SU-DHL-6 (cell line): ENCODE measurements around the gene USH1C.

Experiments used
- H2AFZ ChIP-seq: fragments of 200-600 bp; sonication (generic); 2 replicates; pipeline ENCODE4 v1.6.1; 2014; ENCODE audit warnings: low read depth, mild to moderate bottlenecking, moderate library complexity, mixed read lengths, antibody characterized with exemption, low read length; ENCODE audit not compliant: severe bottlenecking
- H3F3A ChIP-seq: fragments of 200-600 bp; shearing (Covaris generic); 2 replicates; pipeline ENCODE4 v1.6.0; 2016; ENCODE audit warnings: antibody characterized with exemption, mild to moderate bottlenecking; ENCODE audit not compliant: insufficient read depth
- H3K27ac ChIP-seq: fragments of 200-600 bp; sonication (generic); 2 replicates; pipeline ENCODE4 v1.5.1; 2016; ENCODE audit warnings: low read depth, mild to moderate bottlenecking, low read length, moderate library complexity, mixed read lengths
- H3K27me3 ChIP-seq: fragments of 200-600 bp; sonication (generic), shearing (Covaris generic); 2 replicates; pipeline ENCODE4 v1.6.0; 2014; ENCODE audit warnings: mild to moderate bottlenecking, low read length
- H3K36me3 ChIP-seq: fragments of 200-600 bp; sonication (generic); 2 replicates; pipeline ENCODE4 v1.6.1; 2014; ENCODE audit warnings: mild to moderate bottlenecking, low read length, mixed read lengths
- H3K4me2 ChIP-seq: fragments of 300-600, 200-600 bp; shearing (Covaris generic), sonication (generic); 2 replicates; pipeline ENCODE4 v1.6.0; 2014; ENCODE audit warnings: low read length, low read depth, mild to moderate bottlenecking; ENCODE audit not compliant: poor library complexity, severe bottlenecking
- H3K4me3 ChIP-seq: fragments of 200-600 bp; sonication (generic); 2 replicates; pipeline ENCODE4 v1.5.1; 2014; ENCODE audit warnings: antibody characterized with exemption, low read length, mild to moderate bottlenecking, mixed read lengths; ENCODE audit not compliant: insufficient read depth, poor library complexity, severe bottlenecking
- H3K79me2 ChIP-seq: fragments of 200-600 bp; sonication (generic); 2 replicates; pipeline ENCODE4 v1.6.1; 2014; ENCODE audit warnings: mild to moderate bottlenecking, low read length, moderate library complexity; ENCODE audit not compliant: insufficient read depth
- H3K9ac ChIP-seq: fragments of 200-600 bp; sonication (generic); 2 replicates; pipeline ENCODE4 v1.7.0; 2014; ENCODE audit warnings: mild to moderate bottlenecking, low read length
- H3K9me2 ChIP-seq: fragments of 200-600 bp; sonication (generic); replicated peaks from 2 replicates; pipeline ENCODE4 v1.6.1; 2014; ENCODE audit warnings: low read length; ENCODE audit not compliant: insufficient read depth
- H3K9me3 ChIP-seq: fragments of 200-600 bp; sonication (generic); 2 replicates; pipeline ENCODE4 v1.6.1; 2014; ENCODE audit warnings: low read length, mixed read lengths; ENCODE audit not compliant: insufficient read depth
- H4K20me1 ChIP-seq: fragments of 200-600 bp; sonication (generic); 2 replicates; pipeline ENCODE4 v1.6.1; 2014; ENCODE audit warnings: low read depth, mild to moderate bottlenecking, antibody characterized with exemption, low read length, moderate library complexity, mixed read lengths
- EZH2phosphoT487 ChIP-seq: fragments of 200-600 bp; sonication (generic), shearing (Covaris generic); conservative IDR thresholded peaks from 2 replicates; pipeline ENCODE4 v1.6.1; 2018; ENCODE audit warnings: mild to moderate bottlenecking, antibody characterized with exemption, low read length, moderate library complexity, mixed read lengths
- TF ChIP-seq, protein P1 (sequence below): fragments of 200-600 bp; sonication (generic); IDR thresholded peaks from one replicate; pipeline ENCODE4 v1.5.1; 2017; ENCODE audit warnings: antibody characterized with exemption, mild to moderate bottlenecking, low read length, moderate library complexity; ENCODE audit not compliant: insufficient read depth, poor library complexity, severe bottlenecking

USH1C gene

DNA sequence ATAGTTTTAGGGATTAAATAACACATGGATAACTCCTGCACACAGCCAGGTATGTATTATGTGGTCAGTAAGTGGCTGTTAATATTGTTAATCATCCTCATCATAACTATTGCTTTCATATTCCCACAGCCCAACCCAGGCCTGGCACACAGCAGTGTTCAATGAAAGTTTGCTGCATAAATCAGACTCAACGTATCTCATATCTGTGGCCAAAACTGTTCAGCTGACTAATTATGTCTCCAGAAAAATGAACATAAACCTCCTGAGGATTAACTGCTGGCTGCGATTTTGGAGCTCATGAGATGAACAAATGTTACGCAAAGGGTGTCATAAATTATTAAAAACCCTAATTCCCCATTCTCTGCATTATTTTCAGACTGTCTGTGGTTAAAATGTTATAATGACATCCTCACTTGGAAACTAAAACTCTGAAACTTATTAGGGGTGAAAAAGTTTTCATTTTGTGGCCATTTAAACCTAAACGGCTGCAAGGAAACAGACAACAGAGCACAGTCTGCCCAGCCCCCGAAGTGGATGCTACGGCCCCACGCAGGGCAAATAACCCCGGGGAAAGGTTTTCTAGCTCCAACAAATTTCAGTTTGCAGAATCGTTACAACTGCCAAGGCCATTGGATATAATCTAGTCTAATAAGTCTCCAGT lies 84.8 kb downstream of the USH1C start:
- Histone ChIP-seq H2AFZ (no peak overlapping the region), H3K27ac (no peak overlapping the region), H3K9ac (no peak overlapping the region), H3K4me3 (no peak overlapping the region), H3K9me3 (no peaks in the 10 kb centered on the region), H3K9me2 (no peaks in the 10 kb centered on the region), H3K79me2 (no peaks in the 10 kb centered on the region), H3K4me2 (no peak overlapping the region), H3K27me3 (no peaks in the 10 kb centered on the region; the same call in 1 of the 2 replicates), H4K20me1 (no peaks in the 10 kb centered on the region), H3K36me3 (no peaks in the 10 kb centered on the region), H3F3A (no peaks in the 10 kb centered on the region)
- TF ChIP-seq EZH2phosphoT487: no peak

DNA sequence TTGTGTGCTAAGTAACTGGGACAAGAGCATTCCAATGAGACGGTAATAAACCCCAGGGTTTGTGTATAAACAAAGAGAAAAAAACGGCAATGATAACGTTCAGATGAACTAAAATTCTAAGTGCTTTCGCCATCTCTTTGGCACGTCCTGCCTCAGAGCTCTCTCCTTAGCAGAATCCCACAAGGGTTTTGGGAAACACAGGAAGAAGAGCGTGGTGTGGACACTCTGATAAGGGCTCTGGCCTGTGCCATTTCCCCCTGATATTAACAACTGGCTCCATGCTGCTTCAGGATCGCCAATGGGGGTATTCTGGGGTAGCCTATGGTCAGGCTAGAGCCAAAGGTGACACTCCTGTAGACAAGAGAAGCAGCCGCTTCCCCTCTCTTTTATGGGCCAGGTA lies 85.9 kb downstream of the USH1C start:
- no peaks in the 10 kb centered on the region for H3F3A ChIP-seq
- no peak overlapping the region for H3K4me2 ChIP-seq
- no peaks in the 10 kb centered on the region for H3K36me3 ChIP-seq
- no peak overlapping the region for H2AFZ ChIP-seq
- TF ChIP-seq, protein P1, sequence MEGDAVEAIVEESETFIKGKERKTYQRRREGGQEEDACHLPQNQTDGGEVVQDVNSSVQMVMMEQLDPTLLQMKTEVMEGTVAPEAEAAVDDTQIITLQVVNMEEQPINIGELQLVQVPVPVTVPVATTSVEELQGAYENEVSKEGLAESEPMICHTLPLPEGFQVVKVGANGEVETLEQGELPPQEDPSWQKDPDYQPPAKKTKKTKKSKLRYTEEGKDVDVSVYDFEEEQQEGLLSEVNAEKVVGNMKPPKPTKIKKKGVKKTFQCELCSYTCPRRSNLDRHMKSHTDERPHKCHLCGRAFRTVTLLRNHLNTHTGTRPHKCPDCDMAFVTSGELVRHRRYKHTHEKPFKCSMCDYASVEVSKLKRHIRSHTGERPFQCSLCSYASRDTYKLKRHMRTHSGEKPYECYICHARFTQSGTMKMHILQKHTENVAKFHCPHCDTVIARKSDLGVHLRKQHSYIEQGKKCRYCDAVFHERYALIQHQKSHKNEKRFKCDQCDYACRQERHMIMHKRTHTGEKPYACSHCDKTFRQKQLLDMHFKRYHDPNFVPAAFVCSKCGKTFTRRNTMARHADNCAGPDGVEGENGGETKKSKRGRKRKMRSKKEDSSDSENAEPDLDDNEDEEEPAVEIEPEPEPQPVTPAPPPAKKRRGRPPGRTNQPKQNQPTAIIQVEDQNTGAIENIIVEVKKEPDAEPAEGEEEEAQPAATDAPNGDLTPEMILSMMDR: no peak
- TF ChIP-seq EZH2phosphoT487: no peak
- no peaks in the 10 kb centered on the region; the same call in 1 of the 2 replicates for H3K27me3 ChIP-seq
- H3K9ac ChIP-seq: no peak overlapping the region
- no peaks in the 10 kb centered on the region for H3K79me2 ChIP-seq
- no peaks in the 10 kb centered on the region for H3K9me2 ChIP-seq
- no peaks in the 10 kb centered on the region for H3K9me3 ChIP-seq
- no peak overlapping the region for H3K27ac ChIP-seq
- no peaks in the 10 kb centered on the region for H4K20me1 ChIP-seq
- no peak overlapping the region for H3K4me3 ChIP-seq

DNA sequence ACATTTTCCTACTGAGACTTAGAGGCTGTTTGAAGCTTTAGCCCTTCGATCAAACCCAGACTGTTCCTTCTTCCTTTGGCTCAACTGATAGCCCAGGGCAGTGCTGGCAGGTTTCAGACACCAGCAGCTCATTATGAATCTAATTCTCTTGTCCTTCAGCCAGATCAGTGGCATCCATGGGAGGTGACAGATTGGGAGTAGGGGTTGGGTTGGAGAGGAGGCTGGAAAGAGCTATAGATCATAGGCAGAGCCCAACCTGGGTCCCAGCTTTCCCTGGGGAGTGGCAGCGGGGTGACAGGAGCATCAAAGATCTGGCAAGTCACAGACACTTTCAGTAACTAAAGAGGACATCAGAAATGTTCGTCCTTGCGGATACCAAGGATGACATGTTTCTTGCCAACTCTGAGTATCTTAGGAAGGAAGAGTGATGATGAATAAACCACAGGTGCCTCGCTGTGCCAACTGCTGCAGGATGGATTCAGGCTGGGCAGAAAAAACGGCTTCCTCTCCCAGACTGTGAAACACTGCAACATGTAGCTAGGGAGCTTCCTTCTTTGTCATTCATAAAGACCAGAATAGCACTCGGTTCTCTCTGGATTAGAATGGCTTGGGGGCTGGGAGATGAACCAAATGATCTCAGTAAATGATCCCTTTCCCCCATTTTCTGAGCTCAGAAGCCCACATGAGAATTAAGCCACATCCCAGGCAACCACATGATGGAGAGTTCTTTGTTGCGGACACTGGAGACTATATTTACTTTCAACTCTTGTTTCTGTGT lies 86.6 kb downstream of the USH1C start:
- Histone ChIP-seq H3K79me2 (no peaks in the 10 kb centered on the region), H3F3A (no peaks in the 10 kb centered on the region), H3K9me3 (no peaks in the 10 kb centered on the region), H3K9ac (no peak overlapping the region), H3K27me3 (no peaks in the 10 kb centered on the region; the same call in 1 of the 2 replicates), H2AFZ (no peak overlapping the region), H4K20me1 (no peaks in the 10 kb centered on the region), H3K9me2 (no peaks in the 10 kb centered on the region), H3K36me3 (no peaks in the 10 kb centered on the region), H3K4me3 (no peak overlapping the region), H3K27ac (no peak overlapping the region), H3K4me2 (no peak overlapping the region)
- TF ChIP-seq, protein P1: no peak
- no peak for TF ChIP-seq EZH2phosphoT487

DNA sequence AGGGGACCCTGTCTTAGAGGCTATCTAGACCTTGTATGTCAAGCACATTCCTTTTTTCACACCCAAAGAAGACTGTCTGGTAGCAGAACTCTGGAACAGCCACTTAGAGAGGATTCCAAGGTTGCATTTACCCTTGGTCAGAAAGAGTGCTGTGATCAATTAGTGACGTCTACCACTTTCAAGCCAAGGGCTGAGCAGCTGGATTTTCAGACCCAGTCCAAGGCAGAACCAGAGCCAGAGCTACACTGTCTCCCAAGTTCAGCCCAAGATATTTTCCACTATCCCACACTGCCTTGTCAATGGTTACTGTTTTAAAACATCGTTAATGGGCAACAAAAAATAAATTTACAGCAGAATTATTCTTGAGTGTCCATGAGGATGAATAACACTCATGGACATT lies 91.5 kb downstream of the USH1C start:
- TF ChIP-seq, protein P1: no peak
- TF ChIP-seq EZH2phosphoT487: no peak
- Histone ChIP-seq H3K4me3 (no peak overlapping the region), H3F3A (no peaks in the 10 kb centered on the region), H3K27me3 (no peaks in the 10 kb centered on the region), H3K9me3 (no peaks in the 10 kb centered on the region), H4K20me1 (no peaks in the 10 kb centered on the region), H3K9me2 (no peaks in the 10 kb centered on the region), H2AFZ (no peak overlapping the region), H3K4me2 (no peak overlapping the region), H3K27ac (no peak overlapping the region), H3K9ac (no peak overlapping the region), H3K36me3 (no peaks in the 10 kb centered on the region), H3K79me2 (no peaks in the 10 kb centered on the region)
